GM13976 (cell line): Measurements from ENCODE around the gene SREK1.

ENCODE experiments used
- DNase-seq: peaks from one replicate; pipeline ENCODE4 v3.0.0; 2012; ENCODE audit warnings: low spot score
- CTCF ChIP-seq: IDR thresholded peaks from 2 replicates; pipeline ENCODE4 v1.5.1; 2012; ENCODE audit warnings: borderline replicate concordance, mild to moderate bottlenecking; ENCODE audit not compliant: insufficient read depth; ENCODE audit errors: extremely low read depth, missing control alignments, control extremely low read depth
- in situ Hi-C: fragments of 300-500 bp; cut with MboI; formaldehyde crosslinking; loops from one replicate; pipeline ENCODE4 v1.12.0; 2022; ENCODE audit warnings: low sequenced_read_pairs, mixed read lengths, inconsistent platforms; ENCODE audit not compliant: unreplicated experiment

Gene SREK1

GRCh38 chr5:66224773-66225553 lies 80.9 kb downstream of the SREK1 start:
- TF ChIP-seq CTCF = no peak
- in situ Hi-C loops = no loop called here
- no peak for DNase-seq

GRCh38 chr5:66230551-66230950 lies 86.5 kb downstream of the SREK1 start:
- no peak for TF ChIP-seq CTCF
- no peak for DNase-seq
- in situ Hi-C loops = no loop called here

GRCh38 chr5:66231508-66231907 lies 87.4 kb downstream of the SREK1 start:
- no peak for TF ChIP-seq CTCF
- DNase-seq = no peak
- in situ Hi-C loops = no loop called here

GRCh38 chr5:66232275-66232674 lies 88.2 kb downstream of the SREK1 start:
- no peak for TF ChIP-seq CTCF
- no peak for DNase-seq
- in situ Hi-C loops = no loop called here

GRCh38 chr5:66232706-66233445 lies 88.8 kb downstream of the SREK1 start:
- no peak for TF ChIP-seq CTCF
- in situ Hi-C loops = no loop called here
- DNase-seq = no peak
